HG03139 (cell line): ENCODE results near the gene SNRNP40.

ENCODE experiments used
- ATAC-seq: cut with Tn5 transposase; IDR thresholded peaks from one replicate; pipeline ENCODE4 v1.9.1; 2021; ENCODE audit not compliant: unreplicated experiment

The SNRNP40 gene

GRCh38 chr1:31234123-31234708, 62.4 kb downstream of the SNRNP40 start:
- ATAC-seq = no peak

DNA sequence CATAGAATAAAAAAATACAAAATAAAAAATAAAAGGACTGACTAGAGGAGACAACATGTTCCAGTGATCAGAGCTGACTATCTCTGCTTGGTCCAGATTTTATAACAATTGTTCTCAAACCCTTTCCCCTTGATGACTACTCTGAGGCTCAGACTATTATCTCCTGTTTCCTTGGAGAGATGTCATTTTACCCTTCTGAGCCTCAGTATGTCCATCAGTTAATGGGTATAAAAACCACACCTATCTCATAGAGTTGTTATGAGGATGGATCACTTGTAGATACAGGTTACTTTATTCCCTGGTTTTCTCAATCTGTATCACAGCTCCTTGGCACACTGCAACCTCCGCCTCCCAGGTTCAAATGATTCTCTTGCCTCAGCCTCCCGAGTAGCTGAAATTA, 63.9 kb downstream of the SNRNP40 start:
- no peak for ATAC-seq

- no peak for ATAC-seq
Observed at GRCh38 chr1:31231802-31232201, 64.8 kb downstream of the SNRNP40 start.

DNA sequence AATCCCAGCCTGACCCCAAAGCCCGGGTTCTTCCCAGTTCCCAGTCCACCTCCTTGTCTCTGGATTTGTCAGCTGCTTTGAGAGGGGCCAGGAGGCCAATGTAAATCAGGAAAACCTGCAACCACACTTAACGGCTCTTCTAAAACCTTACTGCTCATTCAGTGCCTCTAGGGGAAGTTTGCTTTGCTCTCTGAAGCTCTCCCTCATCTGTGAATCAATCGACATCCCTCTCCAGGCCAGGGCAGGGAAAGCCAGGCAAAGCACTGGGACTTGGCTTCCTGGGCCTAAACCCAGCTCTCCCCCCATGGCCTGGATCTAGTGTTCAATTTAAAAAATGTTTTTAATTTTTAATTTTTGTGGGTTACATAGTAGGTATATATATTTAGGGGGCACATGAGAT, 66.2 kb downstream of the SNRNP40 start:
- ATAC-seq = no peak

DNA sequence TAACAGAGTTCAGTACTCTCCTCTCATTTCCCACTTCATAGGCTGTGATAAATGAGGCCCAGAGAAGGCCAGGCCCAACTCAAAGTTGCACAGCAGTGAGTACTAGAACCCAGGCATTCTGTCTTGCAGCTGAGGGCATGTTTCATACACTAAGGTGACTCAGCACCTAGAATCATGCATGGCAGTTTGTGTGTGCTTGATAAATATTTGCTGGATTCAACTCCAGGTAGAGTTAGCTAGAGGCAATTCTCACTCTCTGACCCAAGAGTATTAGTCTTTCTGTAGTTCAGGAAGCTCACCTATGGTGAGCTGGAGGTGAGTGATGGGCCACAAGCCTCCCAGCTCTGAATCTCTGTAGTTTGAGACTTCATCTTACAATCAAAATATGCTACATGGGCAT, 67.6 kb downstream of the SNRNP40 start:
- ATAC-seq = no peak

GRCh38 chr1:31227891-31228568, 68.6 kb downstream of the SNRNP40 start:
- no peak for ATAC-seq

- ATAC-seq = no peak
Observed at GRCh38 chr1:31224068-31224467, 72.5 kb downstream of the SNRNP40 start.

- ATAC-seq = no peak
Observed at GRCh38 chr1:31222176-31222575, 74.4 kb downstream of the SNRNP40 start.

GRCh38 chr1:31221072-31221471, 75.5 kb downstream of the SNRNP40 start:
- no peak for ATAC-seq

- ATAC-seq = no peak
Observed at GRCh38 chr1:31219489-31219888, 77.1 kb downstream of the SNRNP40 start.

DNA sequence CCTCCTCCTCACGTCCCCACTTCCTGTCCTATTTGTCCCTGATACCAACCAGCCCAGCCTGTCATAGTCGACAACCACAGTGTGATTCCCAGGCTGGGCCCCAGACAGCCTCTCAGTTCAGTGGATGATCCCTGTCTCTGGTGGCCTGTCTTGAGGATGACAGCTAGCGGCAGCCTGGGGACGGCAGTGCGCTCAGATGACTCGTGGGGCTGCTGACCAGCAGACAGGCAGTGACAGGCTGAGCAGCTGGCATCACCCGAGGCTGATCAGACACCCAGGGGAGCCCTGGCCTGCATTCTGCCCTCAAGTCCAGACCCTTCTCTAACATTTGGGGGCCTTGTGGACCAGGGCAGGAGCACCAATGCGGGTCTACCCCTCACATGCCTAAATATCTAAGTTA, 77.9 kb downstream of the SNRNP40 start:
- ATAC-seq = no peak

DNA sequence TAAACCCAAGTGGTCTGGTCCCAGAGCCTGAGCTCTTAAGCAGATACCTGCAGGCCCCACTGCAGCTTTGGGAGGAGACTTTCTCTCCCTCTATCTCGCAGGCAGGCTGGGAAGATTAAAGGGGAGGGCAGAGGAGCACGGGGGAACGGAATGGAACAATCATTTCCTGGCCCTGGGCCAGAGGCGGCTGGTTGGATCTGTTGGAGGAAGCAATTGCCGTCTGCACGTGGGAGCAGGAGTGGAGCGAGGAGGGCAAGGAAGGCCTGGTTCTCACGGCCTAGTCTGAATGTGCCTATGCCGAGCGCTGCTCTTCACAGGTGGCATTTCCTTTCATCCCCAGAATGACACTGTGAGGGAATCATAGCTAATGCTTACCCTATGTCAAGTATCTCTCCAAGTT, 80.6 kb downstream of the SNRNP40 start:
- no peak for ATAC-seq

GRCh38 chr1:31215065-31215570, 81.5 kb downstream of the SNRNP40 start:
- no peak for ATAC-seq

DNA sequence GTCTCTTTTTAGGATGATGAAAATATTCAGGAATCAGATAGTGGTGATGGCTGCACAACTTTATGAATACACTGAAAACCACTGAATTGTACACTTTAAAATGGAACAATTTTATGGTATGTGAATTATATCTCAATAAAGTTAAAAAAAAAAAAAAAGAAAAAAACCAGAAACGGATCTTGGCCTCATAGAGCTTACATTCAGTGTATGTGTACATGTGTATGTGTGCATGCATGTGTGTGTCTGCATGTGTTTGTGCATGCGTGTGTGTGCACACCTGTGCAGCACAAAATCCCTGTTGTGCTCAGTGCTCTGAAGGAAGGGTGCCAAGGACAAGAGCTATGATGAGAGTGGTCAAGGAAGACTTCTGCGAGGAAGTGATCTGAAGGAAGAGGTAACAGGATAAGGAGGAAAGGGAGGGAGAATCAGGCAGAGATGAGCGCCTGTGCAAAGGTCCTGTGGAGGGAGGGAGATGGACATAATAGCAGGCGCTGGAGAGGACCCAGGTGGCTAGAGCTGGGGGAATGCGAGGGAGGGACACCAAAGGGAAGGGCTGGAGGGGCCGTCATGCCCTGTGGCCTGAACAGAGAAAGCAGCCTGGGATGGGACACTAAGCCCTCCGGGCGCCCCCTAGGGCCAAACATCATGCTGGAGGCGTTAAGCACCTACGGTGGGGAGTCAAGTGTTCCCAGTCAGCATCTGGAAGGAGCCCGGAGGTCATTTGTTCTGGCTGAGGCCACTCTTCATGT, 82.1 kb downstream of the SNRNP40 start:
- ATAC-seq = no peak
